COLO829 (cell line): ENCODE measurements around the gene PCP4L1.

Source experiments
- DNase-seq: peaks from one replicate; pipeline ENCODE4 v3.0.0; 2012; ENCODE audit warnings: low spot score

PCP4L1 gene

DNA sequence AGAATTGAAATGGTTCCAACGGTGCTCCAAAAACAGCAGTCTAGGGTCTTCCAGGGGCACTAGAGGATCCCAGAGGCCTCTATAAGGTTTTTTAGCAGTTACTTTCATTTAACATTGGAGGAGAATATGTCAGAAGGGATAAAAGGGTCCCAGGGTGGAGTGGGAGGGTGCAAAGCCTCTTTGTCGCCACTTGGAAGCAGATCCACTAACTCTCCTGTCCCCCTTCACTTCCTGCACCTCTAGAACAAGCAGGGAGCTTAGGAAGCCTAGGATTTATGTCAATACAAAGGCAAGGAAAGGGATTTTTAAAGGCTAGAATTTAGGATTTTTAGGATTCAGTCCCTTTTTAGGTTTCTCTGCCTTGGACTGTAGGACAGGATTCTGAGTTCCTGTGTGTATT is 8.3 kb downstream of the PCP4L1 start:
- DNase-seq = no peak

DNA sequence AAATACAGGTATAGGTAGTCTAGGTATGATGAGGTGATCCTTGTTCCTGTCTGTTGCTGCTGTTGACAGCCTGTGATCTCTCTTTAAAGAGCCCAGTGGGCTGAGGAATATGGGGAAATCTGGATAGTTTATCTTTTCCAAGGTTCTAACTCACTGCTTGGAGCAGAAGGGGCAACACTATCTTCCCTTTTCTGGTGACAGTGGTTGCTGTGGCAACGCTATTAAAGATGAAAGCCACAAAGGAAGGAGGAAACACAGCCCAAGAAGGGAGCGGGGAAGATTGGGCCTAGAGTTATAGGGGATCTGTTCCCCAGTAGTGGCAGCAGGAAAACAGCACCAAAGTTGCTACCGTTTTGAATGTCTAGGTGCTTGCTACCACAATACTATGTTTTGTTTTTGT is 8.8 kb downstream of the PCP4L1 start:
- no peak for DNase-seq

DNA sequence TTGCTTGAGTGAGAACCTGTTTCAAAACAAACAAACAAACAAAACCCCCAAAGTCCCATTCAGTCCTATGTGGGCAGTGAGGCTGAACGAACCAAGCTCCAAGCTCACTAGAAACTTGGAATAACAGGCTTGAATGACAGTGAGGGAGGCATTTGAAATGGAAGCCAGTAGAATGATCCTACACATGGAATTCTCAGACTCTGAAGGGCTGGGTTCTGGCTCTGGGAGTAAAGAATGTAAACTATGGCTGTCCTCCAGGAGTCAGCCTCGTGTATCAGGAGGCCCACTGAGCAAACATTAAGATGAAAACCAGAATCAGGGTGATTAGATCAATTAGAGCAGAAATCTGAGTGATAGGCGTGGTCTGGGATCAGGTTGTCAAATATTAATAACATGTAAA is 14.9 kb downstream of the PCP4L1 start:
- no peak for DNase-seq

DNA sequence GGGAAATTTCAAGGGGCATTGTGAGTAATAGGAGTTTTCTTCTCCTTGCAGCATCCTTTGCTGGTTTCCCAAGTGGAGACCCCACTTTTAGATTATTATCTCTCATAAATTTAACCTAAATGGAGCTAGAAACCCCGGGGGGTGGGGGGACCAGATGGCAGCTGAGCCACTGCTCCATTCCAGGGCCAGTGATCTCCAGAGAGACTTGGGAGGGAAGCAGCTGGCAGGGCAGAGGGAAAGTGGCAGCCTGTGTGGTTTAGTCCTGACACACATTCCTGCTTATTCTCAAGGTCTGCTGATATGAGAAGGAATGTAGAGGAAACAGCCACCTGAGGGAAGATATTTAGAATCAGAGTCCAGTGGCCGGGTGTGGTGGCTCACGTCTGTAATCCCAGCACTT is 16.3 kb downstream of the PCP4L1 start:
- DNase-seq = no peak

DNA sequence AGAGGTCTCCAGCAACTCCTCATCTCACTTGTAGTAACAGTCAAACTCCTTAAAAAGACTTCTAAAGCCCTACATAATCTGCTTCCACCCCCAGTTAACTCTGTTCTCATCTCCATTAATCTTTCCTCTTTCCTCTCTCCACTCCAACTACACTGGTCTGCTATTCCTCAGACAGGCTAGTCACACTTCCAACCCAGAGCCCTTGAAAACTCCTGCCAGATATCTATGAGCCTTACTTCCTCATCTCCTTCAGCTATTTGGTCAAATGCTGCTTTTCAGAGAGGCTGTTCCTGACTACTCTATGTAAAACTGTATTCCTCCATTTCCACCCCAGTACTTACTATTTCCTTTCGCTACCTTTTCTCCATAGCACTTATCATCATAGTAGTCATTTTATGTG is 24.4 kb downstream of the PCP4L1 start:
- DNase-seq = no peak

DNA sequence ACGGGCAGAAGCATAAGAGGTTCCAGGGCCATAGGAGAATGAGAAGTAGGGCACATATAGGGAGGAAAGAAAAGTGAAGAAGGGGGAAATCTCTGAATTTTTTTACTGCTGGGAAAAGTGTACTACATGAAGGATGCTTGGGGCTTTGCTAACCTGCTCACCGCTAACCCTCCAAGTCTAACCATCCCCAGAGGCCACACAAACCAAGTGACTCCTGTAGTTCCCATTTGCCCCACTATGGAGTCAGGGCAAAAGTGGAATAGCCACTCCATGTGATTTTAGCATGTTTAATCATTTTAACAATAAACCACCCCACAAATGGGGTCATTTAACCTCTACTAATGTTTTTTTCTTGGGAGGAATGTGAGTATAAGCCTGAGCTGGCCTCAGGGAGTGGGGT is 26.6 kb downstream of the PCP4L1 start:
- no peak for DNase-seq

DNA sequence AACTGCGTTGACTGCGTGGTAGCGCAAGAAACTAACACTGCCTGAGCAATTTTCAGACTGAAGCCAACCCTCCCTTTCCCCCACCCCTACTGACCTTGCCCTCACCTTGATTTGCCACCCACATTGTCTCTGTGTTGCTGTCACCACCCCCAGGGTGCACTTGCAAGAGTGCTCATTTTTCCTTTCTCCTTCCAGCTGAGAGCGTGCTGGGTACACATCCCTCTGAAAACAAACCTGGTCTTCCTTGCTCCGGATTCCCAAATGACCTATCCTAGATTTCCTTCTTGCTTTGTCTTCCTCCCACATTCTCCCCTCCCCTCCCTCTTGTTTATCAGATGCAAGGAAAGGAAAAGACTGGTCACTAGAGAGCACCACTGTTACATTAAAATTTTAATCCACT is 27.0 kb downstream of the PCP4L1 start:
- no peak for DNase-seq

DNA sequence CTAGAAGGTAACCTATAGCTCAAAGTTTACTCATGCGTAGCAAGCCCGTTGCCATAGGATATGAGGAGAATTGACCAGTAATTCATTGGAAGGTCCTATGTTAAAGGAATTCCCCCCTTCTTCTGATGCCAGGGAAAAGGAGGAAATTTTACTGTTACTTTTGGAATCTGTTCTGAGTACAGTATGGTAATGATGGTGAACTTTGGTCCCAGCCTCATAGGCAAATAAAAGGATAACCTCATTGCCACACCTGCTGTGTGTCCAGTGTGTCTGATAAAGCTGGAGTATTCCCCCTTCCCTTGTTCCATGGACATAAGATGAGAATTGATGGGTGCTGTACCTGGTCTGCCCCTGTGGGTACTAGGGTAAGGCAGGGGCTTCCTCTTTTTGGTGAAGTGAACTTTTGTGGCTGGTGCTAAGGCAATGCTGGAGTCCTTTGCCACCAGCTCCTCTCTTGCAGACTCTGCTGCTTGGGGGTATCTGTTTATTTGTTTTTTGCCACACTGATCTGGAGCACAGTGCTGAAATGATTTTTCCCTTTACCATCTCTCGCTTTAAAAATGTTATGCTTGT is 29.0 kb downstream of the PCP4L1 start:
- DNase-seq = no peak

DNA sequence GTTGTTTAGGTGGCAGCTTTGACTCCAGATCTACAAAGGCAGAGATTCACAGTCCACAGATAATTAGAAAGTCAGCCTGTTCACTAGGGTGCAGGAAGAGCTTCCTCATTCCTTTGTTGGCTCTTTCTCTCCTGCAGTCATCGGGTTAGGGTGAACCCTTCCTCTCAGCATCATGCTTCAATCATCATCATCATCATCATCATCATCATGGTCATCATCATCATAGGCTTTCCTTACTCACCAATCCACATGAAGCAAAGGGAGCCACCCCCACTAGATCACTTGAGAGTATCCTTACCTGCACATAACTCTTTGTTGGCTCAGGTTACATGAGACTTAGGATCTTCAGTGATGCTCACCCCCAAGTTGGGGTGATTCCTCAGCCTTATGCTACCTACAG is 32.2 kb downstream of the PCP4L1 start:
- no peak for DNase-seq

DNA sequence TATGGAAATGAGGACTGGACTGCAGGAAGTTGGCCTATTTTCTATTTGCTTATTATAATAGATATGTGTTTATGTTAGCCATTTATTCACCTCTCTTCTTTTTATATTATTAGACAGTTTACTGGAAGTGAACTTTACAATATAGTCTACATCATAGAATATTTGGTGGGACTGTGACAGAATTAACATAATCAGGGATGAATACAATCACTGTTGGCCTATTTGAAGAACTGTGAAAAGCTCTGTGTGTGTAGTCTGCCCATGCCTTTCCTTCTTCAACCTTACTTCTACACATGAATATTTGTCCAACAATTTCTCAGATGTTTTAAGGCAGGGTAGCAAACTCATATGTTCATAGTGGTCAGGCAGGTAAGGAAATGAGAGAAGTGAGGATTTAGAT is 38.9 kb downstream of the PCP4L1 start:
- no peak for DNase-seq

DNA sequence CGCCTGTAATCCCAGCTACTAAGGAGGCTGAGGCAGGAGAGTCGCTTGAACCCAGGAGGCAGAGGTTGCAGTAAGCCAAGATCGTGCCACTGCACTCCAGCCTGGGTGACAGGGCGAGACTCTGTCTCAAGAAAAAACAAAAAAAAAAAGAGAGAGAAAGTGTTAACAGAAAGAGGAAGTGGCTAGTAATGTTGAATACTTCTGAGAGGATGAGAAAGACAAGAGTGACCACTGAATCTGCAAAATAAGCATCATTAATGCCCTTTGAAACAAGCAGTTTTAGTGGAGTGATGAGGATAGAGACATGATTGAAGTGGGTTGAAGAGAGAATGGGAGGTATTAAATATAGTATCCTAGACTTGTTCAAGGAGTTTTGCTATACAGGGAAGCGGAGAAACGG is 39.6 kb downstream of the PCP4L1 start:
- no peak for DNase-seq

DNA sequence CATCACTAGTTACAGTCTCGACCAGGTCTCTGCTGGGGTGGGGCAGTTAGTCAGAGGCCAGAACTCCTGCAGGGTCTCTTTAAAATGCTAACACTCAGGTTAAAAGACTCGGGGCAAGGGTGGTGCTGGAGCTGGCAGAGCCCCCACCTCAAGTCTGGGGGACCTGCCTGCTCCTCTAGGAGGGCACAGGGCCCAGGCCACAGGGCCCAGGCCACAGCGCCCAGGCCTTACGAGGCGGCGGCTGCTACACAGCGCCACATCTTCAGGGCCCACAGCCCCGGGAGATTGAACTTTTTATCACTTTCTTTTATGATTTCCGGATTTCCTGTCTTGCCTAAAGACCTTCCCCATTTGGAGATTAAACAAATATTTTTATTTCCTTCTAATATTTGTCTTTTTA is 40.8 kb downstream of the PCP4L1 start:
- no peak for DNase-seq

DNA sequence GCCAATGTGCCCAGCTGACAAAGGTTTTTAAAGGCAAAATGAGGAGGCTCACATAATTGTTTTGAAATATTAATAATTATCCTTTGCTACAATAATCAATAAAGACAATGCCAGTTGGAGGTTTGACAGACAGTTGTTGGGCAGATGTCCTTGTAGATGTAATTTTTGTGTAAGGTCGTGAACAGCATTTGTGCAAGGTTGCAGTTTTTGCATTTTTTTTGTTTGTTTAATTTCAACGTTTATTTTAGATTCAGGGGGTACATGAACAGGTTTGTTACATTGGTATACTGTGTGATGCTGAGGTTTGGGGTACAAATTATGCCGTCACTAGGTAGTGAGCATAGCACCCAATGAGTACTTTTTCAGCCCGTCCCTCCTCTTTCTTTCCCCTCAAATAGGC is 41.9 kb downstream of the PCP4L1 start:
- DNase-seq = no peak

DNA sequence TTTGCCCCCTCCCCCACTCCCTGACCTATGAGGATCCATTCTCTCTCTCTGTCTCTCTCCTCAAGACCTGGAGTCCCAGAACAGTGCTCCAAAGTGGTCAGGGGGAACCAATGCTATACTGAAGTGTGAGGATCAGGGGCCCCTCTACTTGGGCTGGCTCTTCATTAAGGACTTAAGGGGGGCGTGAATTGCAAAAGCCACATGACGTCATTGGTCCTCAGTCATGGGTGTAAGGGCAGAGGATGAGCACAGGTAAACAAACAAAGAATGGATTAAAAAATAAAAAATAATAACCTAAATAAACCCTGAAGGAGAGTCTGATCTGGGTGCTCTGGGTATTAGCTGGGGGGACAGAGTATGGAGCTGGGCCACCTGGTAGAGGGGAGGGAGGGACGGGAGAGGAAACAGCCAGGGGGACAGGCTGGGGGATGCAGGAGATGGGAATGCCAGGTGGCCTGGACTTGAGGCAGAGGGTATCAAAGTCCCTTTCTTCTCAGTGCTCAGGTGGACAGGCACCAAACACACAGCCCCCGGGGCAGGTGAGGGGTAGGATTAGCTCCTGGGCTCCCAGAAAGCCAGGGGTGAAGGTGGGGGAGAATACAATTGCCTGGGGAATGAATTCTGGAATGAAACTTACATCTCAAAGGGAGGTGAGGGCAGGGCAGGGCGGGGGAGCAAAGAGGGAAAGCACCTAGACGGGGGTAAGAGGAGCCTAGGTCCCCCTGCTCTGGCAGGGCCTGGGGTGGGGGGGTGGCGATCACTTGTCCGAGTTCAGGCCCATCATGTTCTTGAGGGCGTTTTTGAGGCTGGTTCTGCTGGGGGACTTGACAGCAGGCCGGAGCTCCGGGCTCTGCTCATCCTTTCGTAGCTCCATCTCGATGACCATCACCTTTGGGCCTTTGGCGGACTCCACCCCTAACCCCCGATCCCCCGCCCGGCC is 46.7 kb downstream of the PCP4L1 start:
- no peak for DNase-seq

DNA sequence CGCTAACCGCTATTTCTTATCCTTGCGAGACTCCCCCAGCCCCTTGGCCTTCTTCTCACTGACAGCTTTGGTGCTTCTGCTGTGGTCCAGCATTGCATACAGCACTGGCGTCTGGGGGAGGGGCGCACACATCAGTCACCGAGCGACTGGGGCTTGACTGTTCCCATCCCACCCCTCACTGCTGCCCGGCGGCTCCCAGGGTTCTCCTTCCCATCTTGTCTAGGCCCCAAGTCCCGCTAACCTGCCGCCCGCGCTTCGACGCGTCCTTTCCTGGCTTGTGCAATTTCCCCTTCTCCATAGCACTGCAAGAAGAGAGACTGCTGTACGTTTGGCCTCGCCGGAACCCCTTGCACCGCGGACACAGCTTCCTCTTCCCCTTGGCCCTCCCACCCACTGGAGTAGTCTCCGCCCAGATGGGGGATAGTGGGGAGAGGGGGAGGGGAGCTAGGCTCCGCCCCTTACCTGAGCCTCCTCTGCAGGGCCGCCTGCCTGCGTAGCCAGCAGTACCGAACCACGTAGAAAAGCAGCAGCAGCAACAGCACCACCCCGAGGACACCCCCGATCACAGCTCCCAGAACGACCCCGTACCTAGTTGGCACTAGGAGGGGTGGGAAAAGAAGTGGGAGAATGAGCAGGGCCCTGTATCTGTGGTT is 47.4 kb downstream of the PCP4L1 start:
- DNase-seq = no peak

DNA sequence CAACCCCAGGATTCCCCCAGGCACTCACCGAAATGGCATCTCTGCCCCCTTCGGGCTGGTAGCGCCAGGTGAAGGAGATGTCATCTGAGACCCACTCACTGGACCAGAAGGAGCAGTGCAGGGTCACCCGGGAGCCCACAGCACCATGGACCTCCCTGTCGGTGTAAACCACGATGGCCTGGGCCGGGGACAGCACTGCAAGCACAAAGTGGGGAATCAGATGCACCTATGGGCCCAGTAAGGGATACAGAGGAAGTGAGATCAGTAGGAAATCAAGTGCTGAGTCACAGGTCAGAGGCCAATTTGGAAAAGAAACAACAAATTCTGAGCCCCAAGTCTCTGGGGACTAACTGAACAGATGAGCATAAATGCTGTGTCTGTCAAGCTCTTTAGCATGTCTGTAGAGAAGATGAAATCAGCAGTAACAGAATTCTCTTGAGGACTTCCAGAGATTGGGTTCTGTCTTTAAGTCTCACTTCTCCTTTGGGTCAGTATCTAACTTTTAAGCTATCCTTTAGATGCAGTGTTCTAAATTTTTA is 48.8 kb downstream of the PCP4L1 start:
- DNase-seq = peak; percentile 98

DNA sequence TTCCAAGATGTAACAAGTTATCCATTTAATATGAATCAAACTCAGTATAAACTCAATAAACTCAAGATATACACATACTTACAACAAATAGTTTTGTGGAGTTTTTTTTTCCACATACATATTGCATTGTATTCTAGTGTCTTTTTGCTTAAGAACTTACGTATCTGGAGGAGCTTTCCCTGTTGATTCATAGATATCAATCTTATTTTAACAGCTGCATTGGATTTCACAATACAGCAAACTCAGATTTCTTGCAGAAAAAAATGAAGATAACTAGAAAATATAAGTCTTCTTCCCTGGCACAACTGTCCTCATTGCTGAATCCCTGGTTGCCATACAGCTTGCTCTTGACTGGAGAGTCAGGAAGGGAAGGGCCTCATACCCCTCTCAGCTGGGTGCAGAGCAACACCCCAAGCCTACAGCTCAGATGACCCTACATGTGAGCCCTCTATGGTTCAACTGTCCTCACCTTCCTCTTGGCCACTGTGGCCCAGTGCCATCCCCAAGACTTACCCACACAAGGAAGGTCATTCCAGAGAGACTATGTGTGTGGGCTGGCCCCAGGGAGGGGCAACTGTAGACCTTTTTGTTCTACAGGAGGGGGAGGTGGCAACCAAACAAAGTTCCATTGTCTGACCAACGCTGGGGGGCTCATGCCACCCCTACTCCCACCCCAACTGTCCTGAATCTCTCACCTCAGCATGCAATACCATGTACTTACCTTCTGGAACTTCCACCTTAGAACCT is 49.5 kb downstream of the PCP4L1 start:
- peak; percentile 80 for DNase-seq

DNA sequence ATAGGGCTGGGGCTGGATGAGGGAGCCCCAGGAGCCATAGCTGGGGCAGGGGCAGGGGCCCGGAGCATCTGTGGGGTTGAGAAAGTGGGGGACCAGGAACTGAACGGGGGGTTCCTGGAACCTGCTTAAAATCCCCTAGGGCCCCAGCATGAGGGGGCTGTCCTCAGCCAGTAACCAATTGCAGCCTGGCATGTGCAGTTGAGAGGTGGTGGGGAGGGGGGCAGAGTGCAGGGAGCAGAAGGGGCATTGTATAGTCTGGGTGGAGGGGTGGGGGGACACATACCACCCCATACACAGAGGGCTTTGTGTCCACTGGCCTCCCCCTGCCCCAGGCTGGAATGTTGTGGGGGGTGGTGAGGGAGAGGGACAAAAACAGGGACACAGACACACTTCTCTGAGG is 51.3 kb downstream of the PCP4L1 start, which contains the start of gene MPZ:
Gene MPZ, minus strand, starts transcription at position 101 of the 400 bp plus-strand sequence. Its CDS starts 63 bp downstream, at position 38.
- no peak for DNase-seq

DNA sequence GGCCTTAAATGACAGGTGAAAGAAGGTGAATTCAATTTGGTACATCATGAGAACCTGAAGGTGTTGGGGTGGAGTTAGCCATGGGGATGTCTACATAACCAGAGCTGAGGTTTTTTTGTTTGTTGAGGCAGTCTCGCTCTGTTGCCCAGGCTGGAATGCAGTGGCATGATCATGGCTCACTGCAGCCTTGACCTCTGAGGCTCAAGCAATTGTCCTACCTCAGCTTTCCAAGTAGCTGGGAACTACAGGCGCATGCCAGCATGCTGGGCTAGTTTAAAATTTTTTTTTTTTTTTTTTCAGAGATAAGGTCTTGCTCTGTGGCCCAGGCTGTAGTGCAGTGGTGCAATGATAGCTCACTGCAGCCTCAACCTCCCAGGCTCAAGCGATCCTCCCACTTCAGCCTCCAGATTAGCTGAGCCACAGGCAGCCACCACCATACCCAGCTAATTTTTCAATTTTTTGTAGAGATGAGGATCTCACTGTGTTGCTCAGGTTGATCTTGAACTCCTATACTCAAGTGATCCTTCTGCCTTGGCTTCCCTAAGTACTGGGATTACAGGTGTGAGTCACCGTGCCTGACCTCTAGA is 53.1 kb downstream of the PCP4L1 start:
- no peak for DNase-seq

DNA sequence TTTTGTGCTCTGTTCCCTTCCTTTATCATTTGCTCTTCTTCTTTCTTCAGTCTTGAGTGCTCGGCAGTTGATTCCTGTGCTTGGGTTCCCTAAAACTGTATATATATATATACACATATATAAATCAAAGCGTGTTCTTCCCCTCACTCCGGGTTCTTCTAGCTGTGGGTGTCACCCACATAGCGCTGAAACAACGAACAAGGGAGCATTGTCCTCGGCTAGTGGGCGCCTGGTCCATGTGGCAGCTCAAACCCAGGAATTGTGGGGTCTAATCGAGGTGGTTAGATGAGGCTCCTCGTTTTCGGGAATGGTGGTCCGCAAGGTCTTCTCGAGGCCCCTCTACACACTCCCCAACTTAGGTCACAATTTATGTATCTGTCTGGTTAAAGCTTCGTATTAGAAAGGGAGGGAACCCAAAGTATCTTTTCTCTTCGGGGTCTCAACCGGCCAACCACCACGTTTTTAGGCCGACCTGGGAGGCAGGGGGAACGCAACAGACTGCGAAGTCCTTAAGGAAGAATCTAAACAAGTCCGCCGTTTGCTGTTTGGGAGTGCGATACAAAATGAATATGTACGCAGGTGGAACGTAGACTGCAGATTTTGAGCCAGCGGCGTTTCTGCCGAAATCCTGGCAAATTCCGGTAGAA is 55.1 kb downstream of the PCP4L1 start:
- peak; percentile 59 for DNase-seq
